GM12878 (cell line): Measurements from ENCODE around the gene CIROP. TPM values are rescaled to one million over a fixed set of nuclear protein-coding genes. Genes with fewer than 3 reads are reported as not detected.

ENCODE experiments used
- ATF2 ChIP-seq: IDR thresholded peaks from 2 replicates; pipeline ENCODE4 v1.6.1; 2012; ENCODE audit warnings: low read length, inconsistent platforms
- BHLHE40 ChIP-seq, 2 experiments: fragments of 450-650 bp in 1 of 2; IDR thresholded peaks; 2 replicates each; pipeline ENCODE4 v1.6.1; 2011 to 2017; ENCODE audit warnings: low read depth in 2 of 2, borderline replicate concordance in 1 of 2, improper control_type of control experiment in 1 of 2, low read length in 1 of 2, mild to moderate bottlenecking in 1 of 2
- BRCA1 ChIP-seq: IDR thresholded peaks from 2 replicates; pipeline ENCODE4 v1.6.1; 2011; ENCODE audit warnings: low read depth, low read length, improper control_type of control experiment
- CBFB ChIP-seq: IDR thresholded peaks from 2 replicates; pipeline ENCODE4 v1.6.1; 2016; ENCODE audit warnings: antibody characterized with exemption, low read depth
- CHD4 ChIP-seq: fragments of 200-600 bp; sonication (generic); IDR thresholded peaks from 2 replicates; pipeline ENCODE4 v1.6.1; 2016; ENCODE audit warnings: mild to moderate bottlenecking
- CTCF ChIP-seq, 3 experiments: IDR thresholded peaks in 2 of 3; conservative IDR thresholded peaks in 1 of 3; 2 replicates each; pipeline ENCODE4 v1.5.1; 2011; ENCODE audit warnings: low read depth in 3 of 3, low read length in 3 of 3, mild to moderate bottlenecking in 3 of 3, control low read depth in 2 of 3, moderate library complexity in 2 of 3, inconsistent platforms in 1 of 3, mixed read lengths in 1 of 3; ENCODE audit not compliant: control insufficient read depth in 2 of 3, insufficient read depth in 1 of 3; ENCODE audit errors: extremely low read depth in 1 of 3
- FOXK2 ChIP-seq: fragments of 450-650 bp; IDR thresholded peaks from 2 replicates; pipeline ENCODE4 v1.6.1; 2017; ENCODE audit warnings: mild to moderate bottlenecking, moderate library complexity
- GABPA ChIP-seq: IDR thresholded peaks from 2 replicates; pipeline ENCODE4 v1.6.1; 2014; ENCODE audit warnings: antibody characterized with exemption, low read depth, mild to moderate bottlenecking, inconsistent platforms
- HDGF ChIP-seq: fragments of 450-650 bp; IDR thresholded peaks from 2 replicates; pipeline ENCODE4 v1.6.1; 2016; ENCODE audit warnings: antibody characterized with exemption
- KLF5 ChIP-seq: fragments of 450-650 bp; IDR thresholded peaks from 2 replicates; pipeline ENCODE4 v1.6.1; 2014; ENCODE audit warnings: mild to moderate bottlenecking; ENCODE audit not compliant: partially characterized antibody
- MAX ChIP-seq: IDR thresholded peaks from 2 replicates; pipeline ENCODE4 v1.6.1; 2012; ENCODE audit warnings: low read depth, low read length, improper control_type of control experiment
- NR2C2 ChIP-seq: IDR thresholded peaks from 2 replicates; pipeline ENCODE4 v1.6.1; 2011; ENCODE audit warnings: borderline replicate concordance, low read depth; ENCODE audit not compliant: control insufficient read depth, insufficient read length
- NRF1 ChIP-seq: conservative IDR thresholded peaks from 2 replicates; pipeline ENCODE4 v1.6.1; 2011; ENCODE audit warnings: mild to moderate bottlenecking, low read depth, low read length, improper control_type of control experiment
- RAD21 ChIP-seq: IDR thresholded peaks from 2 replicates; pipeline ENCODE4 v1.6.1; 2011; ENCODE audit warnings: mild to moderate bottlenecking, low read depth, low read length, moderate library complexity; ENCODE audit not compliant: insufficient read depth
- RAD51 ChIP-seq: fragments of 450-650 bp; IDR thresholded peaks from 2 replicates; pipeline ENCODE4 v1.6.1; 2016; ENCODE audit warnings: moderate library complexity, mild to moderate bottlenecking, inconsistent platforms
- RCOR1 ChIP-seq: conservative IDR thresholded peaks from 2 replicates; pipeline ENCODE4 v1.6.1; 2012; ENCODE audit warnings: low read depth, low read length, improper control_type of control experiment
- RUNX3 ChIP-seq: IDR thresholded peaks from 2 replicates; pipeline ENCODE4 v1.6.1; 2012; ENCODE audit warnings: low read length, inconsistent platforms
- SMARCA5 ChIP-seq: fragments of 450-650 bp; IDR thresholded peaks from 2 replicates; pipeline ENCODE4 v1.6.1; 2017; ENCODE audit warnings: mild to moderate bottlenecking
- SREBF1 ChIP-seq: IDR thresholded peaks from 2 replicates; pipeline ENCODE4 v1.6.1; 2012; ENCODE audit warnings: mild to moderate bottlenecking, low read length
- ZBED1 ChIP-seq: IDR thresholded peaks from 2 replicates; pipeline ENCODE4 v1.6.1; 2016; ENCODE audit warnings: borderline replicate concordance
- ZBTB40 ChIP-seq: fragments of 450-650 bp; IDR thresholded peaks from 2 replicates; pipeline ENCODE4 v1.6.1; 2016; ENCODE audit warnings: mild to moderate bottlenecking, moderate library complexity, borderline replicate concordance
- ZNF622 ChIP-seq: fragments of 450-650 bp; IDR thresholded peaks from 2 replicates; pipeline ENCODE4 v1.6.1; 2017; ENCODE audit warnings: mild to moderate bottlenecking, inconsistent platforms
- polyA plus RNA-seq, 11 experiments: library from polyadenylated mRNA; depleted of rRNA in 4 of 11; unstranded in 6 of 11; stranded (reverse) in 5 of 11; fragments of >200 nt; fragmentation: Nextera tagmentation in 4 of 11; fragmentation: Illumina TruSeq in 1 of 11; extraction: Ambion mirVana in 4 of 11; extraction: Trizol in 1 of 11; gene quantifications; 1 replicate in 1 of 11; 2 replicates in 10 of 11; pipeline versions ENCODE4 v1.2.1 to v1.2.3, GENCODE V29; 2011 to 2016; ENCODE audit warnings: inconsistent platforms in 2 of 11, missing spikeins in 2 of 11, low read depth in 1 of 11
- total RNA-seq, 4 experiments: library from RNA; depleted of rRNA in 3 of 4; stranded (reverse); fragments of >200 nt in 3 of 4; fragmentation: Illumina TruSeq in 1 of 4; extraction: Trizol in 1 of 4; gene quantifications; 2 replicates each; pipeline versions ENCODE4 v1.2.1 to v1.2.3, GENCODE V29; 2013 to 2021

CIROP gene
- total and polyA plus RNA-seq, 10 of the 15 experiments (the other 5 are each of a cell fraction or from before 2014, with no cell fraction given), result not detected

GRCh38 chr14:23120541-23121251 is 15.9 kb upstream of the CIROP start (continued):
- TF ChIP-seq BRCA1 (no peak), ZBTB40 (no peak), BHLHE40 (IDR thresholded peaks at IDR 0.05; ENCODE audit: borderline replicate concordance in 1 of 2, low read depth in 2 of 2, low read length in 1 of 2) (0 out of 4 replicates have a peak, but pooled peaks of 1 of the 2 experiments have one; percentile 16), ZBED1 (no peak), FOXK2 (no peak), KLF5 (no peak), RAD51 (no peak), RUNX3 (peak; percentile 80), RCOR1 (no peak), ZNF622 (no peak), MAX (no peak), NR2C2 (no peak), CBFB (0 out of 2 replicates have a peak, but pooled peaks have one; percentile 47), ATF2 (no peak), CTCF (IDR thresholded peaks at IDR 0.05 in 2 of 3, conservative IDR thresholded peaks at IDR 0.05 in 1 of 3; ENCODE audit: control insufficient read depth in 2 of 3, extremely low read depth in 1 of 3, insufficient read depth in 1 of 3, low read depth in 3 of 3, low read length in 3 of 3) (peak; percentile 100; a peak in 5 of 6 replicates), SMARCA5 (peak; percentile 93; the same call in 1 of the 2 replicates), SREBF1 (no peak), NRF1 (no peak), GABPA (no peak), RAD21 (peak; percentile 93), CHD4 (no peak), HDGF (no peak)
